ENCODE measurements around the gene GLS2.

DNA sequence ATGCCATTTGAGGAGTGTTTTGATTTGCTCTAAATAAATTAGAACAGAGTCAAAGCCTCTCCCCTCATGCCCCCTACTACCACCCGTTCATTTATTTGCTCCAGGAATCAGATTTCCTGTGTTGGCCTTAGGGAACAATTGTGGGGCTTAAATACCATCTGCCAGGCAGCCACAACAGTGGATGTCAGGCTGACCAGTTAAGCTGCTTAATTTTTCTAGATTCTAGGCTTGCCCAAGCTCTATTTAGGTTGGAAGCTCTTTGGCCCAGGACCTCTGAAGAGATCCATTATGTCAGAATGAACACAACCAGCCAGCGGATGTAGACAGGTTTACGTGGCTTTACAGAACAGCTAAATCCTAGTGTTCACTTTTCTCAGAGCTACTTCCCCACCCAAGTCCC is 37.7 kb downstream of the GLS2 start:
- TF ChIP-seq, protein P1, sequence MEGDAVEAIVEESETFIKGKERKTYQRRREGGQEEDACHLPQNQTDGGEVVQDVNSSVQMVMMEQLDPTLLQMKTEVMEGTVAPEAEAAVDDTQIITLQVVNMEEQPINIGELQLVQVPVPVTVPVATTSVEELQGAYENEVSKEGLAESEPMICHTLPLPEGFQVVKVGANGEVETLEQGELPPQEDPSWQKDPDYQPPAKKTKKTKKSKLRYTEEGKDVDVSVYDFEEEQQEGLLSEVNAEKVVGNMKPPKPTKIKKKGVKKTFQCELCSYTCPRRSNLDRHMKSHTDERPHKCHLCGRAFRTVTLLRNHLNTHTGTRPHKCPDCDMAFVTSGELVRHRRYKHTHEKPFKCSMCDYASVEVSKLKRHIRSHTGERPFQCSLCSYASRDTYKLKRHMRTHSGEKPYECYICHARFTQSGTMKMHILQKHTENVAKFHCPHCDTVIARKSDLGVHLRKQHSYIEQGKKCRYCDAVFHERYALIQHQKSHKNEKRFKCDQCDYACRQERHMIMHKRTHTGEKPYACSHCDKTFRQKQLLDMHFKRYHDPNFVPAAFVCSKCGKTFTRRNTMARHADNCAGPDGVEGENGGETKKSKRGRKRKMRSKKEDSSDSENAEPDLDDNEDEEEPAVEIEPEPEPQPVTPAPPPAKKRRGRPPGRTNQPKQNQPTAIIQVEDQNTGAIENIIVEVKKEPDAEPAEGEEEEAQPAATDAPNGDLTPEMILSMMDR (IDR thresholded peaks at IDR 0.05): no peak
- no peak for TF ChIP-seq POLR2A (IDR thresholded peaks at IDR 0.05)

All from prostate gland (tissue), 2 donors.